ENCODE measurements around the gene MRPL17. TPM values are rescaled to one million over a fixed set of nuclear protein-coding genes. Genes with fewer than 3 reads are reported as not detected.

Gene MRPL17
- total and polyA plus RNA-seq, 5 donors from 2014 or later = 10.0 to 35.5 (median 24.8) TPM

DNA sequence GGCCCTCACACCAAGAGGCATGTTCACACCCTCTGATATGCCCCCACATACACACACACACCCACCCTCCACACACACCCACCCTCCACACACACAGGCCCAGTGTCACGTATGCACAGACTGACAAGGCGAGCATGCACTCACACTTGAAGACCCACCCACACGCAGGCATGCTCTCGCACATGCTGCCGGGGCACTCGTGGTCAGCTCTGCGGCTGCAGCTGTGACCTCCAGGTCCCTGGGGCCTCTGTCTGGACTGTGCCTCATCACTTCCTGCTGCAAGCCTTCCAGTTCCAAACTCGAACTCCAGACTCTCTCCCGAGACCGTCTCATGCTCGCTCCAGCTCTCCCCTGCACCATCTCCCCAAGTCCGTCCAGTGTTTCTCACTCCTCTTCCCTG lies 37.1 kb downstream of the MRPL17 start:
- Histone ChIP-seq H3K9me3 (ENCODE audit: control insufficient read depth in 2 of 2, low read length in 2 of 2) (no peaks in the 10 kb centered on the region), H3K27me3 (ENCODE audit: control insufficient read depth, insufficient read depth, low read length) (peaks cover 5% of the 10 kb centered on the region), H3K4me1 (ENCODE audit: control insufficient read depth, insufficient read depth, low read length, poor library complexity, severe bottlenecking) (peaks cover 49% of the 10 kb centered on the region), H3K36me3 (ENCODE audit: control insufficient read depth, insufficient read depth, low read length) (no peaks in the 10 kb centered on the region), H3K27ac (ENCODE audit: insufficient read depth, low read length, poor library complexity, severe bottlenecking) (peak overlapping the region; percentile 81), H3K4me3 (ENCODE audit: low read depth, low read length) (peak overlapping the region; percentile 49)
- no peak overlapping the region for H3K27ac Mint-ChIP-seq
- H3K36me3 Mint-ChIP-seq = no peaks in the 10 kb centered on the region
- DNase-seq = no peak
- no peaks in the 10 kb centered on the region for H3K9me3 Mint-ChIP-seq
- no peaks in the 10 kb centered on the region for H3K27me3 Mint-ChIP-seq
- H3K4me1 Mint-ChIP-seq = no peaks in the 10 kb centered on the region
- H3K4me3 Mint-ChIP-seq = peak overlapping the region in 1 of 4 donors; percentile 46
- ATAC-seq (ENCODE audit: low read depth in 2 of 2) = no peak

DNA sequence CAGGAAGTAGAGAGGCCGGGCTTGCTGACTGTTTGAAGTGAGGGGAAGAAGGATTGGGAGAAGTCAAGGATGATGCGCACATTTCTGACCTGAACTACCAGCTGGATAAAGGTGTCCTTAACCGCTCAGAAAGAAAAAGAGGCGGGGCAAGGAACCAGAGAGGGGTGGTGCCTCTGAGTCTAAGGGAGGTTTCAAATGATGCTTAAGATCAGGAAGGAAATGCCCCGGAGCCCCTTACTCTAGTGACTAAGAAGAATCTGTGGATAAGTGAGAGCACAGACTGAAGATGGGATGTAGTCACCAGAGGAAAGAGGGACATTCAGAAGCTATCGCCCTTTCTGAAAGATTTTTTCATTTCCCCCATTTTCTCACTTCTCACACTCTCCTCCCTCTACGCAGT lies 40.2 kb downstream of the MRPL17 start:
- ATAC-seq (ENCODE audit: low read depth in 2 of 2) = no peak
- Mint-ChIP-seq H3K4me1 (peaks cover 0 to 4% (median 0%) of the 10 kb centered on the region in 4 donors), H3K4me3 (no peak overlapping the region), H3K9me3 (no peaks in the 10 kb centered on the region), H3K27ac (no peak overlapping the region), H3K27me3 (no peaks in the 10 kb centered on the region), H3K36me3 (peaks cover 7% of the 10 kb centered on the region)
- Histone ChIP-seq H3K9me3 (ENCODE audit: control insufficient read depth in 2 of 2, low read length in 2 of 2) (no peaks in the 10 kb centered on the region), H3K27me3 (ENCODE audit: control insufficient read depth, insufficient read depth, low read length) (peaks cover 2% of the 10 kb centered on the region), H3K27ac (ENCODE audit: insufficient read depth, low read length, poor library complexity, severe bottlenecking) (no peak overlapping the region), H3K36me3 (ENCODE audit: control insufficient read depth, insufficient read depth, low read length) (no peaks in the 10 kb centered on the region), H3K4me3 (ENCODE audit: low read depth, low read length) (no peak overlapping the region), H3K4me1 (ENCODE audit: control insufficient read depth, insufficient read depth, low read length, poor library complexity, severe bottlenecking) (peaks cover 43% of the 10 kb centered on the region)
- peak in 1 of 3 donors; percentile 30 for DNase-seq

DNA sequence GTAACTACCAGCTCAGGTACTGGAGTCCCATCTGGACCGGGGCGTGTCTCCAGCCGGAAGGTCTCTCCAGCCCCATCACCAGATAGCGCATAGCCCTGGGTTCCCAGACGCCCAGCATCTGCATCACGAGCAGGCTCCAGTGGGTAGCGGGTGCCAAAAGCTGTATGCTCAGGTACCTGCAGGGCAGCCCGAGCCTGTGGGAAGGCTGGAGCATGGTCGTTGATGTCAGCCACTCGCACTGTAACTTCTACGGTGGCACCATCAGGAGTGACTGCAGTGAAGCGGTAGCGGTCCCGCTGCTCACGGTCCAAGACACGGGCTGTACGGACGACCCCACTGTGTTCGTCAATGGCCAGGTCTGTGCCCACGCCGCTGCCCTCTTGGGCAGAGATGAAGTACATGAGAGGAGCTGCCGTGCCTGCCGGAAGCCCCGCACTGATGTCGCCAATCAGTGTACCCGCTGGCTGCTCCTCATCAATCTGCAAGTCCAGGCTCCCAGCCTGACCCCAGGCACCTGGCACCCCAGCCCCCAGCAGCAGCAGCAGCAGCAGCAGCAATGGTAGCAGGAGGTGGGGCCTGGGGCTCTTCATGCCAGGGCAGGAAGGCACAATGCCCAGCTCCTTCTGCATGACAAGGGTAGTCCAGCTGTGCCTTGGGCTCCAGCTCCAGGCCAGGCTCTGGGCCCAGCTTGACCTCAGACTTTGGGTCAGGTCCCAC lies 42.0 kb downstream of the MRPL17 start:
- Mint-ChIP-seq H3K4me1 (peaks cover 0 to 4% (median 0%) of the 10 kb centered on the region in 4 donors), H3K36me3 (peaks cover 7% of the 10 kb centered on the region), H3K27me3 (no peaks in the 10 kb centered on the region), H3K4me3 (no peak overlapping the region), H3K27ac (no peak overlapping the region), H3K9me3 (no peaks in the 10 kb centered on the region)
- Histone ChIP-seq H3K27ac (ENCODE audit: insufficient read depth, low read length, poor library complexity, severe bottlenecking) (no peak overlapping the region), H3K36me3 (ENCODE audit: control insufficient read depth, insufficient read depth, low read length) (no peaks in the 10 kb centered on the region), H3K4me3 (ENCODE audit: low read depth, low read length) (no peak overlapping the region), H3K27me3 (ENCODE audit: control insufficient read depth, insufficient read depth, low read length) (peaks cover 2% of the 10 kb centered on the region), H3K4me1 (ENCODE audit: control insufficient read depth, insufficient read depth, low read length, poor library complexity, severe bottlenecking) (peaks cover 24% of the 10 kb centered on the region), H3K9me3 (ENCODE audit: control insufficient read depth in 2 of 2, low read length in 2 of 2) (no peaks in the 10 kb centered on the region)
- no peak for ATAC-seq (ENCODE audit: low read depth in 2 of 2)
- no peak for DNase-seq

DNA sequence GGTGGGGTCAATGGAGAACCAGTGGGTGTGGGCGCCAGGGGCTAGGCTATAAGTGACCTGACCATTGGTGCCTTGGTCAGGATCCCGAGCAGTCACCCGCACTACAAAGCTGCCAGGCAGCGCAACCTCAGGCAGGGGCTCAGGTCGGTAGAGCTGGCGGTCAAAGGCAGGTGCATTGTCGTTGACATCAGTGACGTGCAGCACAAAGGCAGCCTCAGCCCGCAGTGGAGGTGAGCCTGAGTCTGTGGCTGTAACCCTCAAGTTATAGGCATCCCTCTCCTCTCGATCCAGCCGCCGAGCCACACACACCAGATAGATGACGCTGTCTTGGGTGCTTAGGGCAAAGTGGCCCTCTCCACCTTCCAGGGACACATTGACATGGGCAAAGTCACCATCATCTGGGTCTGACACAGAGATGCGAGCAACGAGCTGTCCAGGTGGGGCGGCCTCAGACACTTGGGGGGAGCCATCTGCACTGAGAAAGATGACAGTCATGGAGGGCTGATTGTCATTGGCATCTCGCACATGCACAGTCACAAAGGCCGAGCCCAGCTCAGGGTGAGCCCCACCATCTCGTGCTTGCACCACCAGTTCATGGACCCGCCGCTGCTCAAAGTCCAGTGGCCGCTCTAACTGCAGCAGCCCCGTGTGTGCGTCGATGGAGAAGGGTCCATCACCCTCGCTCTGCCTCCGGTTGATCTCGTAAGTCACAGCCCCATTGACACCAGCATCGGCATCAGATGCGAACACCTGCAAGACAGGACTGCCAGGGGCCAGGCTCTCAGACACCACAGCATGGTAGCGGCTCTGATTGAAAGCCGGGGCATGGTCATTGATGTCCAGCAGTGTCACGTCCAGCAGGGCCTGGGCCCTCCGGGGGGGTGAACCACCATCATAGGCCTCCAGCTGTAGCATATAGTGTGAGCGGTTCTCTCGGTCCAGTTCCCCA lies 42.8 kb downstream of the MRPL17 start:
- Histone ChIP-seq H3K27ac (ENCODE audit: insufficient read depth, low read length, poor library complexity, severe bottlenecking) (no peak overlapping the region), H3K27me3 (ENCODE audit: control insufficient read depth, insufficient read depth, low read length) (peaks cover 2% of the 10 kb centered on the region), H3K4me3 (ENCODE audit: low read depth, low read length) (no peak overlapping the region), H3K36me3 (ENCODE audit: control insufficient read depth, insufficient read depth, low read length) (no peaks in the 10 kb centered on the region), H3K4me1 (ENCODE audit: control insufficient read depth, insufficient read depth, low read length, poor library complexity, severe bottlenecking) (peaks cover 16% of the 10 kb centered on the region), H3K9me3 (ENCODE audit: control insufficient read depth in 2 of 2, low read length in 2 of 2) (no peaks in the 10 kb centered on the region)
- Mint-ChIP-seq H3K36me3 (peaks cover 7% of the 10 kb centered on the region), H3K27ac (peak overlapping the region in 2 of 3 donors; percentile 61 to 68), H3K4me3 (no peak overlapping the region), H3K9me3 (no peaks in the 10 kb centered on the region), H3K4me1 (peaks cover 0 to 4% (median 0%) of the 10 kb centered on the region in 4 donors), H3K27me3 (no peaks in the 10 kb centered on the region)
- DNase-seq (no peak), ATAC-seq (ENCODE audit: low read depth in 2 of 2) (no peak)

DNA sequence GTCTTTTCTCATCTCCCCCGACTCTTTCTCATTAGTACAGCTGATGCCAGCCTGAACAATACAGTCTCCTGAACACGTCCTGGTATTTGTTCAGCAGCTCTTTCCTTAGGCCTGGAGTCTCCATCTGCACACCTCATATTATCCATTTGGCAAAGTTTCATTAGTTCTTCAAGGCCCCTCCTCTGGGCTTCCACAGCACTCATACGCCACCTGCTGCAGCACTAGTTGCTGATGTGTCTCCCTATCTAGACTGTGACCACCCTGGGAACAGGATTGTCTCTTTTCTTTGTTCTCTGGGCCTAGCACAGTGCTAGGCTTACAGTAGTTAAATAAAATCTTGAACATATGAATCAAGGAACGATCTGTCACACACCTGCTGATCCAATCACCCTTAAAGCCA lies 44.7 kb downstream of the MRPL17 start:
- H3K27me3 ChIP-seq (ENCODE audit: control insufficient read depth, insufficient read depth, low read length) = no peaks in the 10 kb centered on the region
- H3K4me1 ChIP-seq (ENCODE audit: control insufficient read depth, insufficient read depth, low read length, poor library complexity, severe bottlenecking) = peaks cover 6% of the 10 kb centered on the region
- H3K4me3 ChIP-seq (ENCODE audit: low read depth, low read length) = no peak overlapping the region
- H3K36me3 ChIP-seq (ENCODE audit: control insufficient read depth, insufficient read depth, low read length) = no peaks in the 10 kb centered on the region
- no peak overlapping the region for H3K27ac ChIP-seq (ENCODE audit: insufficient read depth, low read length, poor library complexity, severe bottlenecking)
- no peaks in the 10 kb centered on the region for H3K9me3 ChIP-seq (ENCODE audit: control insufficient read depth in 2 of 2, low read length in 2 of 2)
- no peak overlapping the region for H3K27ac Mint-ChIP-seq
- ATAC-seq (ENCODE audit: low read depth in 2 of 2) (no peak), DNase-seq (no peak)
- H3K36me3 Mint-ChIP-seq = peaks cover 7% of the 10 kb centered on the region
- H3K4me3 Mint-ChIP-seq = no peak overlapping the region
- H3K9me3 Mint-ChIP-seq = no peaks in the 10 kb centered on the region
- H3K27me3 Mint-ChIP-seq = no peaks in the 10 kb centered on the region
- peaks cover 0 to 4% (median 0%) of the 10 kb centered on the region in 4 donors for H3K4me1 Mint-ChIP-seq

DNA sequence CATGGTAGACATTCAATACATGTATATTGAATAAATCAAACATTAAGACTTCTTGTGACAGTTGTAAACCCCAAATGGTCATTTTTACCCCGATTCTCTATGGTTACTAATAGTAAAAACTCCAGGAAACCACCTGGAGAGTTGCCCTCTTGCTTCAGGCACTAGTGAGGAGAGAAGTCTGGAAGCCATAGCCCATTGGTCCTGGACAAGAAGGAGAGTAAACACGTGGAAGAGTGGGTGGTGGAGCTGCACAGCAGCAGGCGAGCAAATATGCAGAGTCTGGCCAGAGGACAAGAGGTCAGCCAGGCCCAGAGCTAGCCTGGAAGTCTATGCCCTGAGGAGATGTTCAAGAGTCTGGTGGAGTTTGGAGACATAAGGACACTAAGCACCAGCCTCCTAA lies 45.3 kb downstream of the MRPL17 start:
- no peak overlapping the region for H3K27ac ChIP-seq (ENCODE audit: insufficient read depth, low read length, poor library complexity, severe bottlenecking)
- Mint-ChIP-seq H3K4me1 (peaks cover 0 to 4% (median 0%) of the 10 kb centered on the region in 4 donors), H3K27ac (no peak overlapping the region), H3K36me3 (peaks cover 7% of the 10 kb centered on the region), H3K9me3 (no peaks in the 10 kb centered on the region), H3K27me3 (no peaks in the 10 kb centered on the region), H3K4me3 (no peak overlapping the region)
- DNase-seq = no peak
- no peaks in the 10 kb centered on the region for H3K27me3 ChIP-seq (ENCODE audit: control insufficient read depth, insufficient read depth, low read length)
- no peaks in the 10 kb centered on the region for H3K9me3 ChIP-seq (ENCODE audit: control insufficient read depth in 2 of 2, low read length in 2 of 2)
- H3K36me3 ChIP-seq (ENCODE audit: control insufficient read depth, insufficient read depth, low read length) = no peaks in the 10 kb centered on the region
- ATAC-seq (ENCODE audit: low read depth in 2 of 2) = no peak
- peaks cover 3% of the 10 kb centered on the region for H3K4me1 ChIP-seq (ENCODE audit: control insufficient read depth, insufficient read depth, low read length, poor library complexity, severe bottlenecking)
- H3K4me3 ChIP-seq (ENCODE audit: low read depth, low read length) = no peak overlapping the region

DNA sequence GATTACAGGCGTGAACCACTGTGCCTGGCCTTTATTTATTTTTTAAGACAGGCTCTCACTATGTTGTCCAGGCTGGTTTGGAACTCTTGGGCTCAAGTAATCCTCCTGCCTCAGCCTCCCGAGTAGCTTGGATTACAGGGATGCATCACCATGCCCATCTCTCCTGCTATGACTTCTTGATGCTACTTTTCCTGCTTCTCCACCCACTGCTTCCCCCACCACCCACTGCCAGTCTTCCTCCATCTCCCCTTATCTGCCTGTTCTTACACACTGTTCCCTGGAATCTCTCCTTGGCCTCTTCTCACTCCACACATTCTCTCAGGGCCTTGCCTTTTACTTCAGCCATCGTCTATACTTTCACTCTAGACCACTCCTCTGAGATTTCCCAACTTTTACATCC lies 46.7 kb downstream of the MRPL17 start:
- Histone ChIP-seq H3K4me1 (ENCODE audit: control insufficient read depth, insufficient read depth, low read length, poor library complexity, severe bottlenecking) (no peaks in the 10 kb centered on the region), H3K27me3 (ENCODE audit: control insufficient read depth, insufficient read depth, low read length) (no peaks in the 10 kb centered on the region), H3K9me3 (ENCODE audit: control insufficient read depth in 2 of 2, low read length in 2 of 2) (no peaks in the 10 kb centered on the region), H3K36me3 (ENCODE audit: control insufficient read depth, insufficient read depth, low read length) (no peaks in the 10 kb centered on the region), H3K27ac (ENCODE audit: insufficient read depth, low read length, poor library complexity, severe bottlenecking) (no peak overlapping the region), H3K4me3 (ENCODE audit: low read depth, low read length) (no peak overlapping the region)
- DNase-seq (no peak), ATAC-seq (ENCODE audit: low read depth in 2 of 2) (no peak)
- no peaks in the 10 kb centered on the region for H3K9me3 Mint-ChIP-seq
- peaks cover 0 to 4% (median 0%) of the 10 kb centered on the region in 4 donors for H3K4me1 Mint-ChIP-seq
- H3K4me3 Mint-ChIP-seq = no peak overlapping the region
- H3K27me3 Mint-ChIP-seq = no peaks in the 10 kb centered on the region
- peaks cover 8% of the 10 kb centered on the region for H3K36me3 Mint-ChIP-seq
- no peak overlapping the region for H3K27ac Mint-ChIP-seq

Measured in CD4-positive, CD25-positive, alpha-beta regulatory T cell (primary cell).